NCI-H2227 (cell line): Measurements from ENCODE around the gene KIF13A.
"Not testable (repeated sequence)": the region's sequence is repeated elsewhere in the genome, so short reads cannot be mapped to it uniquely, and the experiment has no call there.

Experiments
- DNase-seq: peaks from one replicate; lab custom pipeline; 2025; ENCODE audit not compliant: unreplicated experiment; lab: John Stamatoyannopoulos, UW

The KIF13A gene

DNA sequence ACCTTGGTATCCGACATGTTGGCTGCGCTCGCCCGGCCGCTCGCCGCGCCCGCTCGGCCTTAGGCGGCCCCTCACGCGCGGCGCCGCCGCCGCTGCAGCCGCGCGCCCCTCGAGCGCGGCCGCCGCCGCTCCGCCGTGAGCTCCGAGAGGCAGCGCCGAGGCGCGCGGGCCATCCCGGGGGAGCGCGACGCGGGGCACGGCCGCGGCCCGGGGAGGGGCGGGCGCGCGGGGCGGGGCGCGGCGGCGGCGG is at the start of gene KIF13A:
Gene KIF13A, minus strand, starts transcription at position 189 of the 250 bp plus-strand sequence. Its CDS starts 172 bp downstream, at position 17.
- DNase-seq, result no peak

GRCh38 chr6:18036781-18037180 is 49.3 kb upstream of the KIF13A start:
- no peak for DNase-seq

DNA sequence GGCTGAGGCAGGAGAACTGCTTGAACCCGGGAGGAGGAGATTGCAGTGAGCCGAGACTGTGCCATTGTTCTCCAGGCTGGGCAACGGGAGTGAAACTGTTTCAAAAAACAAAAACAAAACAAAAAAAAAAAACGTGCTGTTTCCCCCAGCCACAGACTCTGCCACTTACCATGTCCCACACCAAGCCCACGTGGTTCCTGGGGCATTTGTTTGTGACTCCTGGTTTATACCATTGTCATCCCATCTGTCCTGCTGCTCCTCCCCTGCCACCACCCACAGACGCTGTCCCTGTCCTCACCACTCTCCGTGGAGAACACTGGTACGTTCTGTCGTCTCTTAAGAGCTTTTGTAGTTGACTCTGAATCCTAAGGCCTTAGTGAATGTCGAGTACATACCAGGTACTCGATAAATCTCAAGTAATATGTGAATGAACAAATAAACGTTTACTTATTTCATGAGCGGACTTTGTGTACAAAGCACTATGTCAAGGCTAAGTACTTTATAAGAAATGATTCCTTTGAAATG is 48.0 kb upstream of the KIF13A start:
- DNase-seq, result no peak

DNA sequence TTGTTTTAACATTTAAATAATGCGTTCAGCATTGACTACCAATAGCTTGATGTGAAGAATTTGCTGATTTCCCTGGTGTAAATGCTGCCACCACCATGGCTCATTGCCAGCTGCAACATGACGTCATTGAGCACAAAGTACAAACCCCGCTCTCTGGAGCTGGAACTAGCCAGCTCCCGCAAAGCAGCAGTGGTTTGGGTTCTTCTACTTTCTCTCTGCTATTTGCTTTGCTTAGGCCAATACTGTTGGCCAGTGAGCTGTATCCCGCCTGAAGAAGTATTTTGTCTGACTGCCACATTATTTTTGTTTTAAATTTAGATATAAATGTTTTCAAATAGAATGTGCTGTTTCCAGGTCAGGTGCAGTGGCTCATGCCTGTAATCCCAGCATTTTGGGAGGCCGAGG is 47.4 kb upstream of the KIF13A start:
- no peak for DNase-seq

- DNase-seq, result no peak
Measured at GRCh38 chr6:18031680-18032256, 44.3 kb upstream of the KIF13A start.

- DNase-seq, result no peak
Measured at GRCh38 chr6:18031189-18031588, 43.8 kb upstream of the KIF13A start.

DNA sequence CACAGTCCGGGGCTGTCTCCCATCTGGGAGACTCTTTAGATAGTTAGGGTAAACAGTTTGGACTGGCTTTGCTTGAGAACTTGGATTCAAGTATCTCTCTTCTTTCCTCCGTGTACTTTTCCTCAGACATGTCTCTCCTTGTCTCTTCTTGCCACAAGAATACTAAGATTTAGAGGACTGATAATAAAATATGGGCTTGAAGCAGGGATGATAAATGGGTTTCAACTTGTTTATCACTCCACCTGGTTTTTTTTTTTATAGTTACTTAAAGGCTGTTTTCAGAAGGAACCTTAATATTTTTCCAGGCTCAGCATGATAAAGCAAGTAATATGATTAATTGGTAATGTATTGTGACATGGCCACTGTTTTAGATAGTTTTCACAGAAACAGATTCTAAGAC is 40.9 kb upstream of the KIF13A start:
- no peak for DNase-seq

DNA sequence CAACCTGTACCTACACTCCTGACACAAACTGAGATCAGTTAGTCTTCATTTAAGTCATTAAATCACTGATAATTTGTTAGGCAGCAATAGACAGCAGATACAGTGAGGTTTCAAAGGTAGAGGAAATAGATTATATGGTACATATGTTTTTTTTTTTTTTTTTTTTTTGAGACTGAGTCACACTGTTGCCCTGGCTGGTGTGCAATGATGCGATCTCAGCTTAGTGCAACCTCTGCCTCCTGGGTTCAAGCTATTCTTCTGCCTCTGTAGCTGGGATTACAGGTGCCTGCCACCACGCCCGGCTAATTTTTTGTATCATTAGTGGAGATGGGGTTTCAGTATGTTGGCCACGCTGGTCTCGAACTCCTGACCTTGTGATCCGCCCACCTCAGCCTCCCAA is 38.2 kb upstream of the KIF13A start:
- DNase-seq, result no peak

GRCh38 chr6:18024876-18025275 is 37.4 kb upstream of the KIF13A start:
- DNase-seq, result no peak

DNA sequence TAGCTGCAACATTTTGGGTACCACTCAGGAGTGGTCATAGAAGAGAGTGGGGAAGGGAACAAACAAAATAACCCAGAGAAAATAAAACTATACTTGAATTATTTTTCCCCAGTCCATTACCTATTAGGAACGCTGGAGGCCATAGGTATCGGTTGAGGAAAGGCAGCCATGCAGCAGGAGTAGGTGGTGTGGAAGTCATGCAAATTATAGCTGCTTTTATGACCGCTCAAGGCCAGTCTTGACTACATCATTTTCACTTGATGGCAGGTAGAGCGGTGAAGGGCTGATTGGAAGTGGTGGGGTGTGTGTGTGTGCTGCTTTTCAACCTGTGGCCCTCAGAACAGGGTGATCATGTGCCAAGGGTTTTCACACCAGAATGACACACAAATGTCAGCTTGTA is 36.5 kb upstream of the KIF13A start:
- DNase-seq, result no peak

DNA sequence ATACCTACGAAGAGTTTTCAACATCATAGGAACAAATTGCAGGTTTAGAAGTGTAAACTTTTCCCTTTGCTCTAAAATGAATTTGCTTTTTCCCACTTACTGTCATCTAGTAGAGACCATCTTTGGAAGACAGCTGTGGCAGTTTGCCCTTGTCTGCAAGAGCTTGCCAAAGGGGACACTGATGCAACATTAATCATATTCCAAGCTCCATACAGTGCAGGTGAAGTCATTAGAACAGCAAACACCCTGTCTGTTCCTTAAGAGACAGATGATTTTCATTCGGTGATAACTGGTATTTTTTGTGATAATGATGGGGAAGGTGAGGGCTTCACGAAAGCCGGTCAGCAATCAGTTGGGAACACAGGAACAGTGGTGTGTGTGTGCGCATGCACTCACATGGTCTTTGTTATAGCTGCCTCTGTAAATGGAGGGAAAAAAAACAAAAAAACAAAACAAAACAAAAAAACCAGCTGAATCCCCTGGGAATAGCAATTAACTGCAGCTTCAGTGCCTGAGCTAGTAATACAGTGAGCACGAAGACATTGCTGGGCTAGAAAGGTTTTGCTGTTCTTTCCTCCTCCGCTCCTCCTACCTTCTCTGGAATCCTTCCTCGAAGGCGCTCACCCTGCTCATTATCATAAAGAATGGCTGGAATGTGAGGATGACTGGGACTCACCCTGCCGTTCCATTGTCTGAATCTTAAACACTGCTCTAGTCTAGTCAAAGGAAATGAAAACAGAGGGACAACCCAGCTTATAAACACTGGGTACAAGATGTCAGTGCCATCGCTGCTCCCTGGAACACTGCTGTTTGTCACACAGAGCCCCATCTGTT is 35.2 kb upstream of the KIF13A start:
- peak; percentile 35 for DNase-seq

- no peak for DNase-seq
Measured at GRCh38 chr6:18021166-18021850, 33.9 kb upstream of the KIF13A start.

GRCh38 chr6:18020545-18020944 is 33.1 kb upstream of the KIF13A start:
- not testable (repeated sequence) for DNase-seq

DNA sequence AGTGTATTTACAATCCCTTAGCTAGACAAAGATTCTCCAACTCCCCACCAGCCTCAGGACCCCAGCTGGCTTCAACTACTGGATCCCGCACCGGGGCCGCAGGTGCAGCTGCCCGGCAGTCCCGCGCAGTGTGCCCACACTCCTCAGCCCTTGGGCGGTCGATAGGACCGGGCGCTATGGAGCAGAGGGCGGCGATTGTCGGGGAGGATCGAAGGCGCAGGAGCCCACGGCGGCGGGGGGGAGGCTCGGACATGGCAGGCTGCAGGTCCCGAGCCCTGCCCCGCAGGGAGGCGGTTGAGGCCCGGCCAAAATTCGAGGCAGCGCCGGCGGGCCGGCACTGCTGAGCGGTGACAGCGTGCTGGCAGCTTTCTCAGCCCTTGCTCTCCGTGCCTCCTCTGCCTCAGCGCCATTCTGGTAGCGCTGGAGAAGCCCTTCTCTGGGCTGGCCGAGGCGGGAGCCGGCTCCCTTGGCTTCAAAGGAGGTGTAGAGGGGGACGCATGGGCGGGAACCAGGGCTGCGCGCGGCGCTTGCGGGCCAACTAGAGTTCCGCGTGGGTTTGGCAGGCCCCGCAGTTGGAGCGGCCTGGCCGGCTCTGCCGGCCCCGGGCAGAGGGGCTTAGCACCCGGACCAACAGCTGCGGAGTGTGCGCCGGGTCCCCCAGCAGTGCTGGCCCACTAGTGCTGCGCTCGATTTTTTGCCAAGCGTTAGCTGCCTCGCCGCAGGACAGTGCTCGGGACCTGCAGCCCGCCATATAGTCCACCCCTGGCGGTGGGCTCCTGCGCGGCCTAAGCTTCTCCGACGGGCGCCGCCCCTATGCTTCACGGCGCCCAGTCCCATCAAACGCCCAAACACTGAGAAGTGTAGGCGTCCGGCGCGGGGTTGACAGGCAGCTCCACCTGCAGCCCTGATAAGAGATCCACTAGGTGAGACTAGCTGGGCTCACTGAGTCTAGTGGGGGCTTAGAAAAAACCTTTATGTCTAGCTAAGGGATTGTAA is 32.4 kb upstream of the KIF13A start:
- no peak for DNase-seq

GRCh38 chr6:18019133-18019532 is 31.7 kb upstream of the KIF13A start:
- DNase-seq, result not testable (repeated sequence)

DNA sequence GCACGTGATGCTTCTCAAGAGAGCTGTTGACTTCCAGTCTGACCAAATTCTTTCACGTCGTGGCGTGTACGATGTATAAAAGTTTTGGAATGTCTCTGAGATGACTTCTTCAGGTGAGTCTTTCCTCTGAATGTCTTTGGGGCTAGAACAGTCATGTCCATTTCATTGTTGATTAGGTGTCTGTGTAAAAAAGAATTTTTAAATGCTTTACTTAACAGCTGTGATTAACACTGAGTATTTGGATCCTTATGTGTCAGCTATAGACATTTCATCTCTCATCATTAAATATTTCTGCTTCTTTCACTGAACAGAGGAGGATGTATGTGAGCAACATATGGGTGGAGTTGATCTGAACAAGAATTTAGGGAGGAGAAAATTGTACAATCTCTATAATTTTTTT is 29.3 kb upstream of the KIF13A start:
- no peak for DNase-seq

GRCh38 chr6:18016133-18016532 is 28.7 kb upstream of the KIF13A start:
- no peak for DNase-seq

GRCh38 chr6:18011287-18011686 is 23.9 kb upstream of the KIF13A start:
- DNase-seq, result no peak

GRCh38 chr6:18010540-18010939 is 23.1 kb upstream of the KIF13A start:
- DNase-seq, result not testable (repeated sequence)

GRCh38 chr6:18004256-18004985 is 17.0 kb upstream of the KIF13A start:
- DNase-seq, result no peak
